Memory B cell (primary cell): Measurements from ENCODE around the gene ASAP3.

Experiments used
- ATAC-seq: fragments of 150-1000 bp; cut with Tn5 transposase; 2 replicates; pipeline ENCODE4 v1.10.0; 2021; ENCODE audit warnings: low read depth, mild to moderate bottlenecking, moderate library complexity
- DNase-seq, 2 donors: peaks; one replicate each; pipeline ENCODE4 v3.0.0; 2022; ENCODE audit warnings: low spot score in 2 of 2
- H3K27ac Mint-ChIP-seq: one replicate; pipeline ENCODE4 v1.8.0; 2022; ENCODE audit warnings: mild to moderate bottlenecking, moderate library complexity, mixed read lengths
- H3K27me3 Mint-ChIP-seq: one replicate; pipeline ENCODE4 v1.8.0; 2022; ENCODE audit warnings: mixed read lengths
- H3K36me3 Mint-ChIP-seq: one replicate; pipeline ENCODE4 v1.8.0; 2022; ENCODE audit warnings: mild to moderate bottlenecking, mixed read lengths
- H3K4me1 Mint-ChIP-seq: one replicate; pipeline ENCODE4 v1.8.0; 2022; ENCODE audit warnings: mixed read lengths
- H3K4me3 Mint-ChIP-seq: one replicate; pipeline ENCODE4 v1.8.0; 2022; ENCODE audit warnings: mild to moderate bottlenecking, moderate library complexity, mixed read lengths
- H3K9me3 Mint-ChIP-seq: one replicate; pipeline ENCODE4 v1.8.0; 2022; ENCODE audit warnings: mixed read lengths

Gene ASAP3

DNA sequence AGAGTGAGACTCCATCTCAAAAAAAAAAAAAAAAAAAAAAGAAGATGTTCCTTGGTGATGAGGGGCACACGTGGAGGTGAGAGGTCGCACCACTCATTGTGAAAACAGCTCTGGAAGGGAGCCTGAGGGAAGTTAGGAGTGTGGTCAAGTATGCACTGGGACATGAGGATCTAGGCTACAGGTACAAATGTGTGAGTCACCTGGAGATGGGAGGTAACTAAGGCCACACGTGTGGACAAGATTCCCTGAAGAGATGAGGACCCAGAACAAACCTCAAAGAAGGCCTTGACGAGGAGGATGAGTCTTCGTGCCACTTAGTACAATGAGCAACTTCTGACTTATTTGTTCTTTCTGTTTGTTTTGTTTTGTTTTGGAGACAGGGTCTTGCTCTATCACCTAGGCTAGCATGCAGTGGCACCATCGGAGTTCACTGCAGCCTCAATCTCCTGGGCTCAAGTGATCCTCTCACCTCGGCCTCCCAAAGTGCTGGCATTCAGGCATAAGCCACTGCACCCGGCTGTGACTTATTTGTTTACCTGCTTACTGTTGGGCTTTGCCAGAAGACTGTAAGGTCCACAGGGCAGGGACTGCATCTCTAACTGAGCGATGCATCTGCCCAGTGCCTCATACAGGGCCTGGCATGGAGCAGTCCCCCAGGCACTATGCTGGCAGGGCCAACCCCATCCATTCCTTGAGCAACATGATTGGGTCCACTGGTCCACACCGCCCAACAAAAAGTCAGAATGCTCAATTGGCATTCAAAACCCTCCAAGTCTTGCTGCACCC lies 6.4 kb downstream of the ASAP3 start:
- no peak overlapping the region for H3K4me3 Mint-ChIP-seq
- ATAC-seq: no peak
- peaks cover 9% of the 10 kb centered on the region for H3K4me1 Mint-ChIP-seq
- H3K36me3 Mint-ChIP-seq: no peaks in the 10 kb centered on the region
- no peak overlapping the region for H3K27ac Mint-ChIP-seq
- H3K9me3 Mint-ChIP-seq: no peaks in the 10 kb centered on the region
- peaks cover 4% of the 10 kb centered on the region for H3K27me3 Mint-ChIP-seq
- DNase-seq: no peak

DNA sequence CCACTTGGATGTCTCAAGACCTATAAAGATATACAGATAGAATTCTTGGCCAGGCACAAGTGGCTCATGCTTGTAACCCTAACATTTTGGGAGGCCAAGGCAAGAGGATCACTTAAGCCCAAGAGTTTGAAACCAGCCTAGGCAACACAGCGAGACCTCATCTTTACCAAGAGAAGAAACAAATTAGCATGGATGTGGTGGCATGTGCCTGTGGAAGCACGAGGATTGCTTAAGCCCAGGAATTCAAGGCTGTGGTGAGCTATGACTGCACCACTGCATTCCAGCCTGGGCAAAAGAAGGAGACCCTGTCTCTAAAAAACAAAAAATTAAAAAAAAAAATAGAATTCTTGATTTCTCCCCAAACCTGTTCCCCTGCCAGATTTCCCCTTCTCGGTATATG lies 8.3 kb downstream of the ASAP3 start:
- peaks cover 4% of the 10 kb centered on the region for H3K27me3 Mint-ChIP-seq
- peaks cover 5% of the 10 kb centered on the region for H3K4me1 Mint-ChIP-seq
- no peak overlapping the region for H3K4me3 Mint-ChIP-seq
- ATAC-seq (no peak), DNase-seq (no peak)
- no peak overlapping the region for H3K27ac Mint-ChIP-seq
- no peaks in the 10 kb centered on the region for H3K36me3 Mint-ChIP-seq
- H3K9me3 Mint-ChIP-seq: no peaks in the 10 kb centered on the region

DNA sequence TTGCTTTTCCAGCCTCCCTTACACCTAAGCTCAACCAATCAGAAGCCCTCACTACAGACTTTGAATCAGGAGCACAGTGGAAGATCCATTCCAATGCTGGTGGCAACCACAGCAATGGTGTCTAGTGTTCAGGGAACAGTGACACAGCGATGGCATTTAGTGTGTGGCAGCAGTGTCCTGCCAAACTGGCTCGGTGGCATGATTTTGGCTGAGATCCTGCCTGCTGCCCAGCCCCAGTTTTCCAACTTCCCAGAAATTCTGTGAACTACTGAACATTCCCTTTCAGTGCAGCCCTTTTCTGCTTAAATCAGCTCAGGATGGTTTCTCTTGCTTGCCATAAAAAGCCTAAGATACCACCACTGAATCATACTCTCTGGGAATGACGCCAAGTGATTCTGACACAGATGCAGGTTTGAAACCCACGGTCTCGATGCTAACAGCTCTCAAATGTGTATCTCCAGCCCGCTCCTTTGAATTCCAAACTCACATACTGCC lies 8.8 kb downstream of the ASAP3 start:
- ATAC-seq: no peak
- no peaks in the 10 kb centered on the region for H3K36me3 Mint-ChIP-seq
- no peak overlapping the region for H3K4me3 Mint-ChIP-seq
- no peak overlapping the region for H3K27ac Mint-ChIP-seq
- DNase-seq: no peak
- H3K9me3 Mint-ChIP-seq: no peaks in the 10 kb centered on the region
- H3K27me3 Mint-ChIP-seq: peaks cover 4% of the 10 kb centered on the region
- peaks cover under 1% of the 10 kb centered on the region for H3K4me1 Mint-ChIP-seq

DNA sequence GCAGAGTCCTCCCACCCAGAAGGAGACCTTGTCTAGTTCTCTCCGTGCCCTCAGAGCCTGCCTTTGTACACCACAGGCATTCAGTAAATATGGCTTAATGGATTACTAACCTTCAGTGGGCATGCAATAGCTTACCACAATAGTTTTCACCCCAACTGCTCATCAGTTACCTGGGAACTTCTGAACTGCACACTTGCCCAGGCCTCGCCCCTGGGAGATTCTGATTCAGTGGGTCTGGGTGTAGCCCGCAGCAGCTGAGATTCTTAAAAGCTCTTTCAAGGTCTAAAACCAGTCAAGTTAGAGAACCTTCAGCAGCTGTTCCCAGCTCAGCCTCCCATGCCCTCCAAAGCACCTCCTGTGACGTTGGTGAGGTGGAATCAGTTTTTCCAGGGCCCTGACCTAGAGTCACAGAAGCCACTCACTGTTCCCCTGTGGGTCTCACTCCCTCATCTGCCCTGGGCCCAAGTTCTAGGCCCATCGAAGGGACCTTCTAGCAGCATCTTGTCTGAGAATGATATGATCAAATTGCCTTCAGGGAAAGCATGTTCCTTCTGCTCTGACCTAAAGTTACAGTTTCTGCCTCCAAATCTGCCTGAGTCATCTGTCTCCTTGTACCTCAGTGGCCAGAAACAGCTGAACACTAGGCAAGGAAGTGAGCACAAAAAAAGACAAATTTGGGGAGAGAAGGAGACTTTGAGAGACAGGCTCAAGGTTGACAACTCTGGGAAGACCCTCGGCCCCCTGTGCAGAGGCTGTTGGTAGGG lies 10.8 kb downstream of the ASAP3 start:
- DNase-seq (no peak), ATAC-seq (no peak)
- H3K4me3 Mint-ChIP-seq: no peak overlapping the region
- no peaks in the 10 kb centered on the region for H3K4me1 Mint-ChIP-seq
- H3K9me3 Mint-ChIP-seq: no peaks in the 10 kb centered on the region
- no peaks in the 10 kb centered on the region for H3K36me3 Mint-ChIP-seq
- peaks cover 4% of the 10 kb centered on the region for H3K27me3 Mint-ChIP-seq
- no peak overlapping the region for H3K27ac Mint-ChIP-seq

DNA sequence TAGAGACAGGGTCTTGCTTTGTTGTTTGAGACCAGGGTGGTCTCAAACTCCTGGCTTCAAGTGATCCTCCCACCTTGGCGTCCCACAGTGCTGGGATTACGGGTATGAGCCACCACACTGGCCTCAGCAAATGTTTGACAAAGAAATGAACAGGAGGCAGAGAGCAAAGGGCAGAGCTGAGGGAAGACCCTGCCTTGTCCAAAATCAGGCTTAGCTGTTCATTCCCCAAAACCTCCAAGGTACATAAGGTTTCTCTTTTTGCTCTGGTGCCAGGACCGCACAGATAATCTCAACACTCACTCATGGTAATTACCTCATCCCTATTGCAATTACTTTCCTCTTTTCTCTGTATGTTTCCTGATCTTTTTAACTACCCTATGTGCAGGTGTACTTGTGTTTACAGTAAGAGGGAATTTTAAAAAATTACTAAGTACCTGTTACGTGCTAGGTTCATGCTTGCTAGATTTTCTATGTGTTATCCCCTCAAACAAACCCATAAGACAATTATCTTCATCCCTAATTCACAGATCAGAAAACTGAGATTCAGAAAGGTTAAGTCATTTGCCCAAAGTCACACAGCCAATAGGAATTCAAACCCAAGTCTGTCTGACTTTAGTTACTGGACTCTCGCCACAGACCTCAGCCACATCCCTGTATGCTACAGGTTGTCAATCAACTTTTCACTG lies 11.5 kb downstream of the ASAP3 start:
- Mint-ChIP-seq H3K4me3 (no peak overlapping the region), H3K27ac (no peak overlapping the region), H3K27me3 (peaks cover 4% of the 10 kb centered on the region), H3K9me3 (no peaks in the 10 kb centered on the region), H3K36me3 (no peaks in the 10 kb centered on the region), H3K4me1 (no peaks in the 10 kb centered on the region)
- ATAC-seq: no peak
- no peak for DNase-seq

- Mint-ChIP-seq H3K36me3 (no peaks in the 10 kb centered on the region), H3K27me3 (peaks cover 4% of the 10 kb centered on the region), H3K9me3 (no peaks in the 10 kb centered on the region), H3K4me3 (no peak overlapping the region), H3K4me1 (no peaks in the 10 kb centered on the region), H3K27ac (no peak overlapping the region)
- ATAC-seq (no peak), DNase-seq (no peak)
Measured at GRCh38 chr1:23471473-23472075, 12.4 kb downstream of the ASAP3 start.

DNA sequence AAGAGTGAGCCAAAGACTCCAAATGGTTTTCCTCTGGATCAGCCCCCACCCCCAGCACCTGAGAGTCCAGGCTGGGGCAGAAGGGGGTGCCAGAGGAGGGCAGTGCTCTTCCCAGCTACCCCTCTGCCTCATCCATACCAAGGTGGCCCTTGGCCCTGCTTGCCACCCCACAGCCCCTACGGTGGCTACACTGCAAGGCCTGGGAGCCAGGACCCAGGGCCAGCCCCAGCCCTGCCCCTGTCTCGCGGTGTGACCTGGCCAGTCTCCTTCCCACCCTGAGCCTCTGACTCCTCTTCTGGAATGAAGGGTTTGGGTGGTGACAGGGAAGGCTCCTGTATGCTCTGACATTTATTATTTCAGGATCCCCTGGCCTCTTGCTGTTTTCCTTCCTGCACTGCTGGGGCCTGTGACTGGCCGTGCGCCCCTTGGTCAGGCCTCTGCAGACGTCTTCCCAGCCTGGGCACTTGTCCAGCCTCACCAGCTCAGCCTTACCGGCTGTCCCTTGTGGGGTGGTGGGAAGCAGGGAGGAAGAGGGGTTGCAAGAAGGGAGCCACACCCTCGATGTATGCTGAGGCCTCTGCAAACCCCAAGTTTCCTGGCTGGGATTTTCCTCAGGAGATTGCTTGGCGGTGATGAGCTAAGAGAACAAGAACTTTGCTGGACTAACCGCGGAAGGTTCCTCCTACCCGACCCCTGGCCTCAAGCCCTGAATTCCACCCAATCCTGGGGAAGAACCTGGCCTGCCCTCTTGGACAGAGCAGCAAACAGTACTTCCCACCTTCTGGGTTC lies 13.5 kb downstream of the ASAP3 start:
- DNase-seq (no peak), ATAC-seq (no peak)
- Mint-ChIP-seq H3K27ac (no peak overlapping the region), H3K36me3 (no peaks in the 10 kb centered on the region), H3K27me3 (no peaks in the 10 kb centered on the region), H3K9me3 (no peaks in the 10 kb centered on the region), H3K4me1 (no peaks in the 10 kb centered on the region), H3K4me3 (no peak overlapping the region)

DNA sequence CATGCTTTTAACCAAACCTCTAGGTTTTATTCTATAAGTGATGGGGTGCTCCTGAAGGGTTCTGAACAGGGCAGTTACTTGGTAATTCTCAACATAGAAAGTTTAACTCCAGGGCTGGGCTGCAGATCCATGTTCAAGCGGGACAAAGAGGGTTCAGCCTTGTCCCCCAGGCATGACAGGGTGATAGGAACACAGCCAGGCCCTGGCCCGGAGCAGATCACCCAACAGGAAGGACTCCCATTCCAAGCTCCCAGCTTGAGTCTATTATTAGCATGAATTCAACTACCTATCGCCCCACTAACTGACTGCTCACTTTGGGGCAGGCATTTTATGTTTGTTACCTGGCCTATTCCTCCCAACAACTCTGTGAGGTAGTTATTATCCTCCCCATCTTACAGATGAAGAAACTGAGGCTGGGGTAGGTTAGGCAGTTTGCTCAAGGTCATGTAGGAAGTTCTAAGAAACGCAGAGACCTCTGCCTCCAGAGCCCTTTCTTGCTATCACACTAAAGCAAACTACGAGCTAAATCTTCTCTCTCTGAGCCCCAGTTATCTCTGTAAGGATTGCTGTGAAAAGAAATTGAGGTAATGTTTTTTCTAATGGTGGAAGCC lies 14.5 kb downstream of the ASAP3 start:
- DNase-seq: no peak
- Mint-ChIP-seq H3K36me3 (no peaks in the 10 kb centered on the region), H3K4me1 (no peaks in the 10 kb centered on the region), H3K27me3 (no peaks in the 10 kb centered on the region), H3K9me3 (no peaks in the 10 kb centered on the region), H3K27ac (no peak overlapping the region), H3K4me3 (no peak overlapping the region)
- no peak for ATAC-seq

GRCh38 chr1:23466423-23466989 lies 17.5 kb downstream of the ASAP3 start:
- Mint-ChIP-seq H3K4me3 (no peak overlapping the region), H3K27me3 (peaks cover 3% of the 10 kb centered on the region), H3K4me1 (no peaks in the 10 kb centered on the region), H3K9me3 (peaks cover 3% of the 10 kb centered on the region), H3K36me3 (no peaks in the 10 kb centered on the region), H3K27ac (no peak overlapping the region)
- DNase-seq: no peak
- no peak for ATAC-seq

GRCh38 chr1:23463286-23463685 lies 20.7 kb downstream of the ASAP3 start:
- H3K36me3 Mint-ChIP-seq: no peaks in the 10 kb centered on the region
- ATAC-seq (no peak), DNase-seq (no peak)
- no peak overlapping the region for H3K4me3 Mint-ChIP-seq
- no peaks in the 10 kb centered on the region for H3K4me1 Mint-ChIP-seq
- H3K9me3 Mint-ChIP-seq: peaks cover 3% of the 10 kb centered on the region
- no peak overlapping the region for H3K27ac Mint-ChIP-seq
- peaks cover 8% of the 10 kb centered on the region for H3K27me3 Mint-ChIP-seq

DNA sequence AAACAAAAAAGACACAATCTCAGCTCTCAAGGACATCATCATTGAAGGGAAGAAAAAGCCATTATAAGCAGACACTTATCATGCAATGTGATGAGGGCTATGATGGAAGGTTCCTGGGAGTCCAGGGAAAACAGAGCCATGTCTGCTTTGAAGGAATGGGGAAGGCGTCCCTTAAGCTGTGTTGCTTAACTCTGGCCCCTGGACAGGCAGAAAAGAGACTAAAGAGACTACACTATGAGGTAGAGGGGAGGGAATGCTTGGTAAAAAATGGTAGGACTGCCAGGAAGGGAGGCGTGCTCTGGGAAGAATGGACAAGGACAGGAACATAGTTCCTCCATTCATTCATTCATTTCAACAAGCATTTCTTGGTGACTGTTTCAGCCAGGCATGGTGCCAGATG lies 21.2 kb downstream of the ASAP3 start:
- Mint-ChIP-seq H3K27me3 (peaks cover 10% of the 10 kb centered on the region), H3K27ac (no peak overlapping the region), H3K4me1 (no peaks in the 10 kb centered on the region), H3K36me3 (no peaks in the 10 kb centered on the region), H3K4me3 (no peak overlapping the region), H3K9me3 (peaks cover 3% of the 10 kb centered on the region)
- ATAC-seq: no peak
- no peak for DNase-seq

- ATAC-seq (no peak), DNase-seq (no peak)
- Mint-ChIP-seq H3K4me3 (no peak overlapping the region), H3K27me3 (peaks cover 17% of the 10 kb centered on the region), H3K27ac (no peak overlapping the region), H3K4me1 (no peaks in the 10 kb centered on the region), H3K36me3 (no peaks in the 10 kb centered on the region), H3K9me3 (peaks cover 3% of the 10 kb centered on the region)
Measured at GRCh38 chr1:23461050-23461449, 22.9 kb downstream of the ASAP3 start.

DNA sequence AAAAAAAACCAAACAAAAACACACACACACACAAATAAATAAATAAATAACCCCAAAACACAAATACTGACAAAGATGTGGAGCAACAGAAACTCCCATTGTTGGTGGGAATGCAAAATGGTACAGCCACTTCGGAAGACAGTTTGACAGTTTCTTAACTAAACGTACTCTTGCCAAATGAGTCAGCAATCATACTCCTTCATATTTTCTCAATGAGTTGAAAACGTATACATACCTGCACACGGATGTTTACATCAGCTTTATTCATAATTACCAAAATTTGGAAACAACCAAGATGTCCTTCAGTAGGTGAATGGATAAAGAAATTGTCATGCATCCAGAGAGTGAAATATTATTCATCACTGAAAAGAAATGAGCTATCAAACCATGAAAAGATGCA lies 23.5 kb downstream of the ASAP3 start:
- Mint-ChIP-seq H3K9me3 (peaks cover 3% of the 10 kb centered on the region), H3K36me3 (no peaks in the 10 kb centered on the region), H3K4me3 (no peak overlapping the region), H3K4me1 (no peaks in the 10 kb centered on the region), H3K27me3 (peaks cover 19% of the 10 kb centered on the region), H3K27ac (no peak overlapping the region)
- no peak for ATAC-seq
- no peak for DNase-seq
